IPS-18a (cell line): Measurements from ENCODE around the gene AUP1.

Source experiments
- H3K27ac ChIP-seq: one replicate; pipeline ENCODE4 v1.5.1; 2013; ENCODE audit warnings: low read length
- H3K27me3 ChIP-seq: one replicate; pipeline ENCODE4 v1.6.1; 2013; ENCODE audit warnings: mild to moderate bottlenecking, low read length; ENCODE audit not compliant: control insufficient read depth, insufficient read depth
- H3K36me3 ChIP-seq: one replicate; pipeline ENCODE4 v1.6.1; 2013; ENCODE audit warnings: low read depth, low read length; ENCODE audit not compliant: control insufficient read depth
- H3K4me1 ChIP-seq: one replicate; pipeline ENCODE4 v1.6.1; 2013; ENCODE audit warnings: low read depth, low read length; ENCODE audit not compliant: control insufficient read depth
- H3K4me3 ChIP-seq: one replicate; pipeline ENCODE4 v1.5.1; 2013; ENCODE audit warnings: low read length
- H3K9ac ChIP-seq: one replicate; pipeline ENCODE4 v1.6.1; 2013; ENCODE audit warnings: mild to moderate bottlenecking, low read length, moderate library complexity
- H3K9me3 ChIP-seq: one replicate; pipeline ENCODE4 v1.6.1; 2013; ENCODE audit warnings: low read depth, low read length; ENCODE audit not compliant: control insufficient read depth

AUP1 gene

DNA sequence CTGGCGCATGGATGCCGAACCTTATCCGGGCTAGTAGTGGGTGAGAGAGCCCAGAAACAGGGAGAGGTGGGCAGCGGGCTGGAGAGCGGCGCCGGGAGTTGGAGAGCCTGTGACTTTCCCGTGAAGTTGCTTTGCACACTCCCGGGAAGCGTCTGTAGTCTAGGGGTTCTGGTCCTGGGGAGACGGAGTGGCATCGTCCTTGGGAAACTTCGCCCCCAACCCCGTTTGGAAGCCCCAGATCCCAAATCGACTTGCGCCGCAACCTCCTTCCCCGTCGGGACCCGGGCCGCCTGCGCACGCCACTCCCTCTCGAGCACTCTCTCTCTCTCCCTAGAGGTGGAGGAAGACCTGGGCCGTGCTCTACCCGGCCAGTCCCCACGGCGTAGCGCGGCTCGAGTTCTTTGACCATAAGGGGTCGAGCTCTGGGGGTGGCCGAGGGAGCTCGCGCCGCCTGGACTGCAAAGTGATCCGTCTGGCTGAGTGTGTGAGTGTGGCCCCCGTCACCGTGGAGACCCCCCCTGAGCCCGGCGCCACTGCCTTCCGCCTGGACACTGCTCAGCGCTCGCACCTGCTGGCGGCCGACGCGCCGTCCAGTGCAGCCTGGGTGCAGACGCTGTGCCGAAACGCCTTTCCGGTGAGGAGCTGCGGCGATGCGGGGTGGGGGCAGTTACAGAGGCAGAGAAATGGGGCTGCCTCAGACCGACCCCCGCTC lies 25.5 kb upstream of the AUP1 start:
- no peaks in the 10 kb centered on the region for H3K9me3 ChIP-seq
- H3K36me3 ChIP-seq: no peaks in the 10 kb centered on the region
- peak overlapping the region; percentile 65 for H3K9ac ChIP-seq
- H3K27ac ChIP-seq: no peak overlapping the region
- H3K4me1 ChIP-seq: peaks cover 15% of the 10 kb centered on the region
- peaks cover 34% of the 10 kb centered on the region for H3K27me3 ChIP-seq
- H3K4me3 ChIP-seq: peak overlapping the region; percentile 87

- no peak within 1 kb of the TSS for H3K27ac ChIP-seq
- peak within 1 kb of the TSS; percentile 87 for H3K4me3 ChIP-seq
- no peaks in the 10 kb centered on the region for H3K36me3 ChIP-seq
- H3K27me3 ChIP-seq: peaks cover 42% of the 10 kb centered on the region
- H3K4me1 ChIP-seq: peaks cover 10% of the 10 kb centered on the region
- H3K9me3 ChIP-seq: no peaks in the 10 kb centered on the region
- H3K9ac ChIP-seq: peak within 1 kb of the TSS; percentile 65
These were observed 24.6 kb upstream of the AUP1 start, which contains the start of the genes DOK1 and LOXL3 for GRCh38 chr2:74553892-74554819. DOK1 (plus strand) TSS chr2:74554720; CDS start chr2:74554755, 35 bp downstream. LOXL3 (minus strand) TSS chr2:74553942; CDS start chr2:74552634, 1,308 bp downstream.

DNA sequence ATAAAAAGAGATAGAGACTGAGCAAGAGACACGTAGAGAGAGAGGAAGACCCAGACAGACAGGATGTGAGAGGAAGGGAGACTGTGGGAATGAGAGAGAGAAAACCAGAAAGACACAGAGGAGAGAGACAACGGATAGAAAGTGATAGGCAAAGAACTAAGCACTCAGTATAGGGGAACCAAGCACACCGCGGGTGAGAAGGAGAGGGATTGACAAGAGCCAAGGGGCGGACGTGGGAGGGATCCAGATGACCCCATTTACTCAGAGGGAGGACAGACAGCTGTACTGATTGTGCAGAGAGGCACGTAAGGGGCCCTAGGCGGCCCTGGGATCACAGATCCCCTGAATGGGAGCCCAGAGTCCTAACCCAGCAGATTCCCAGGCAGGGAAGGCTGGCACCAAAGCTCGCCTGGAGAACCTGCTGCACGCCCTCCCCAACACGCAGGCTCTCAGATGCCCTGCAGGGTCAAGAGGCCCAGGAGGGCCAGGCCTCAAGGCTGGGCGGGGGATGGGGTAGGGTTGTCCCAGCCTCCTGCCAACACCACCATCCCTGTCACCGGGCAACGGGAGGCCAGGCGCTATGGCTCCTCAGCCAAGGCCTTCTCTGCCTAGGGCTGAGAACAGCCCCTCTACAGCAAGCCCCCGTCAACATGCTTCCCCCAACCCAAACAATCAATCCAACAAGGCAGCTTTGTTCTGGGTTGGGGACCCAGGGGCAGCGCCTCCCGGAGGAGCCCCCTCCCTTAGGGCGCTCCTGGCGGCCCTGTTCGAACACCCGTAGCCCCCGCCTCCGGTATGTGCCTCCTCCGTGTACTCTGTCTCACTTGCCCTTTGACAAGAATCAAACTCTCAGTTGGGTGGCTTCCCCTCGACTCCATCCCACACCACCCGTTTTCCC lies 23.7 kb upstream of the AUP1 start:
- no peaks in the 10 kb centered on the region for H3K9me3 ChIP-seq
- peaks cover 49% of the 10 kb centered on the region for H3K27me3 ChIP-seq
- peak overlapping the region; percentile 87 for H3K4me3 ChIP-seq
- H3K27ac ChIP-seq: no peak overlapping the region
- peak overlapping the region; percentile 38 for H3K9ac ChIP-seq
- no peaks in the 10 kb centered on the region for H3K36me3 ChIP-seq
- H3K4me1 ChIP-seq: peaks cover 10% of the 10 kb centered on the region

DNA sequence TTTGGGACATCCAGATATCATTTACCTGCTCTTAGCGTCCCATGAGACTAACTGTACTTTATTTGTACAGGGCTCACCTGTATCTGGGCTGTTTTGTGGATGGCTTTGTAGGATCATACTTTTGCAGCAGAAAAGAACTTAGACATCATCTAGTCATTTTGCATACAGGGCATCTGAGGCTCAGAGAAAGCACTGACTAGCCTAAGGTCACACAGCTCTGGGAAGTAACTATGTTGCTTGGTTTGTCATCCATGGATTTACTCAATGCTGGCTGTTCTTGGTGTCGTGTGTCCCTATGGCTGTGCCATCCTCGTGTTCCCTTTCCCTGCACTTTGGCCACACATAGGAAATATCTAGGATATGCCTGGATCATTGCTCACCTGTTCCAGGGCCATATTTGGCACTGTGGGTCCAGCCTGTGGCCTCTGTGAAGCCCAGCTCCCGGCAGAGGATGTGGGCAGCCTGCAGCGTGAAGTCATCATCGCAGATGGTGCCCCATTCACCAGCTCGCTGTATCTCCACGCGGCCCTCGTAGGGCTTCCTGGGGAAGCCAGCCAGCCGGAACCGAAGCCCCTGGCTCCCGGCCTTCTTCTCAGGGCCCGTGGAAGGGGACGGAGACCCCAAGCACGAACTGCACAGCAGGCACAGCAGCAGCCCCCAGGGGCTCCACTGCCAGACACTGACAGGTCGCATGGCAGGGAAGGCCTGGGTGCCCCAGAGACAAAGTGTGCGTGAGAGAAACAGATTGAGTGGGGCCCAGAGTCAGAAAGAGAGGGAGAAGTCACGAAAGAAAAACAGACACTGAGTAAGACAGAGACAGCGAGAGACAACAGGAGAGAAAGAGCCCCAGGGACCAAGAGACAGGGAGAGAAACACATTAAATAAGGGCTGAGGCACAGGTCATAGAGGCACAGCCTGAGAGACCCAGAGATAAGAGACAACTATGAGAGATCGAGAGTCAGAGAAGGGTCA lies 22.7 kb upstream of the AUP1 start:
- no peaks in the 10 kb centered on the region for H3K9me3 ChIP-seq
- H3K4me1 ChIP-seq: peaks cover 15% of the 10 kb centered on the region
- no peak overlapping the region for H3K9ac ChIP-seq
- H3K36me3 ChIP-seq: no peaks in the 10 kb centered on the region
- no peak overlapping the region for H3K27ac ChIP-seq
- H3K27me3 ChIP-seq: peaks cover 58% of the 10 kb centered on the region
- H3K4me3 ChIP-seq: peak overlapping the region; percentile 87

GRCh38 chr2:74551530-74551929 lies 22.0 kb upstream of the AUP1 start:
- H3K36me3 ChIP-seq: no peaks in the 10 kb centered on the region
- no peaks in the 10 kb centered on the region for H3K9me3 ChIP-seq
- H3K9ac ChIP-seq: no peak overlapping the region
- peaks cover 15% of the 10 kb centered on the region for H3K4me1 ChIP-seq
- no peak overlapping the region for H3K27ac ChIP-seq
- H3K27me3 ChIP-seq: peaks cover 62% of the 10 kb centered on the region
- no peak overlapping the region for H3K4me3 ChIP-seq

- Histone ChIP-seq H3K36me3 (no peaks in the 10 kb centered on the region), H3K9me3 (no peaks in the 10 kb centered on the region), H3K9ac (no peak overlapping the region), H3K4me1 (peaks cover 15% of the 10 kb centered on the region), H3K27me3 (peaks cover 51% of the 10 kb centered on the region), H3K4me3 (peak overlapping the region; percentile 80), H3K27ac (no peak overlapping the region)
These were observed 20.7 kb upstream of the AUP1 start for GRCh38 chr2:74550231-74550630.

DNA sequence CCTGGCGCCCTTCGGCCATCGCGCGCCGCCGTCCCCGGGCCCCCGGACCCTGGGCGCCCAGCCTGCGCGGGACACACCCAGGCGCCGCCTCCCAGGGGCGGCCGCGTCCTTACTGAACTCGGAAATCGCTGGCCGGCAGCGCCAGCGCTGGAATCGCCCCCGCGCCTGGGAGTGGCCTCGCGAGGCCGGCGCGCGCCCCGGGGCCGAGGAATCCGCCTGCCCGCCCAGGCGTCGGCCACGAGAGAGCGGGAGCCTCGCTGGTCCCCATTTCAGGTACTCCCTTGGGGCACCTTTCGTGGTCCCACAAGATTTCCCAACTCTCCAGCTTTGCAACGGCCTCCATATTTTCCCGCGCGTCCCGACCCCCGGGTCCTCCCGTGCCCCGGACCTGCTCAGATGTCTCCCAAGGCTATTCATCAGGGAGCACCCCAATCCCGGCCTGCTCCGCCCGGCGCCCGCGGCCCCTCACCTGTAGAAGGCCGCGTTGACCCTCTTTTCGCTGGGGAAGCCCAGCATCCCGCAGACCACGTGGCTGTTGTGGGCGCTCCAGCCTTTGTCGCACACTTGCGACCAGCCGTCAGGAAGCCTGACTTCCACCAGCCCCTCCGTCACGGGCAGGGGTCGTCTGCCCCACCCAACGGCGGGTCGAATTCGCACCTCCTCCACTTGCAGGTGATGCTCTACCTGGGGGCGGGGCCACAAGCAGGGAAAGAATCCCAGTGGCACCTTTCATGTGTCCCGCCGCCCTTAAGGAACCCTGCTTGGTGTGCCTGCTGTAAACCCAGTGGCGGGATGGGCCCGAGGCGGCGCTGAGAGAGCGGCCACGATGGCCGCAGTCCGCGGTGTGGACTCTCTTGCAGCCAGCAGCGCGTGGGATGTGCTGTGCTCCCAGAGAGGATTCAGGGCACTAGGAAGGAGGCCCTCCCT lies 19.7 kb upstream of the AUP1 start:
- H3K9ac ChIP-seq: peak overlapping the region; percentile 88

GRCh38 chr2:74548285-74548899 lies 18.9 kb upstream of the AUP1 start:
- peak overlapping the region; percentile 88 for H3K9ac ChIP-seq
- H3K9me3 ChIP-seq: no peaks in the 10 kb centered on the region
- H3K4me1 ChIP-seq: peaks cover 15% of the 10 kb centered on the region
- H3K4me3 ChIP-seq: peak overlapping the region; percentile 80
- peaks cover 49% of the 10 kb centered on the region for H3K27me3 ChIP-seq
- no peaks in the 10 kb centered on the region for H3K36me3 ChIP-seq
- H3K27ac ChIP-seq: no peak overlapping the region

More for the DNA sequence above, 19.7 kb upstream of the AUP1 start:
- no peaks in the 10 kb centered on the region for H3K9me3 ChIP-seq
- H3K4me1 ChIP-seq: peaks cover 15% of the 10 kb centered on the region
- H3K27ac ChIP-seq: no peak overlapping the region
- H3K4me3 ChIP-seq: peak overlapping the region; percentile 80
- H3K27me3 ChIP-seq: peaks cover 49% of the 10 kb centered on the region
- no peaks in the 10 kb centered on the region for H3K36me3 ChIP-seq

GRCh38 chr2:74546004-74546403 lies 16.5 kb upstream of the AUP1 start:
- Histone ChIP-seq H3K9me3 (no peaks in the 10 kb centered on the region), H3K27me3 (peaks cover 36% of the 10 kb centered on the region), H3K4me1 (peaks cover 5% of the 10 kb centered on the region), H3K36me3 (no peaks in the 10 kb centered on the region), H3K4me3 (no peak overlapping the region), H3K9ac (no peak overlapping the region), H3K27ac (no peak overlapping the region)
